Measurements from ENCODE around the gene STAT3. TPM values are rescaled to one million over a fixed set of nuclear protein-coding genes. Genes with fewer than 3 reads are reported as not detected.
"Not testable (repeated sequence)": the region's sequence is repeated elsewhere in the genome, so short reads cannot be mapped to it uniquely, and the experiment has no call there.

Gene STAT3
- total RNA-seq, 1 experiment from 2014 or later: 58.5 TPM

DNA sequence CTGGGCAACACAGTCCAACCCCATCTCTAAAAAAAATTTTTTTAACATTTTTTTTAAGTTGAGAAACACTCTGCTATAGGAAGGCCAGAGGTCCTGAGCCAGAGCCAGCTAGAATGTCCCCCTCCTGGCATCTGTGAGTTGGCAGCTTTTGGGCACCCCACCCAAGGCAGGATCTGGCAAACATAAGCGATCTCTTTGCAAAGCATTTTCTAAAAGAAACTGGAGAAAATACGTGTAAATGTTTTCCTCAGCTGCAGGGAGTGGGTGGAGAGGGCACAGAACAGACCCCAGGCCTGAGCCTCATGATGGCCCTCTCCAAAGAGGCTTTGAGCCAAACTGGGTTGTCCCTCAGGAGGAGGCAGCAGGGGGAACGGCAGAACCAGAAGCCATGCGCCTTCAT is 23.1 kb upstream of the STAT3 start:
- in situ Hi-C loops (cut with HindIII; ENCODE audit: low sequenced_read_pairs): no loop called here
- DNase-seq (ENCODE audit: low spot score): no peak

DNA sequence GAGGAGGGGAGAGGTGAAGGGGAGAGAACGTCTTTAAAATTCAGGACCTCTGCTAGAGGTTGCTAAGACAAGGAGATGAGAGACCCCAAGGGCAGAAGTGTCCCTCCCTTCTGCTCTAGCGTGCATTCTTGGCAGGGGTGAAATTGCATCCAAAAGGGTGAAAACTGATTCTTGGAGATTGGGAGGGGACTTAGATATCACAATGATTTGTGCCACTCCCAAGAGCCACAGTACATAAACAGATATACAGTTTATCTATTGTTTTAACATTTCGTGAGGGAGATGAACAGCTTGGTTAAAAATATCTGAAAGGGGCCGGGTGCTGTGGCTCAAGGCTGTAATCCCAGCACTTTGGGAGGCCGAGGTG is 22.1 kb upstream of the STAT3 start:
- no peak for DNase-seq (ENCODE audit: low spot score)
- in situ Hi-C loops (cut with HindIII; ENCODE audit: low sequenced_read_pairs): no loop called here

DNA sequence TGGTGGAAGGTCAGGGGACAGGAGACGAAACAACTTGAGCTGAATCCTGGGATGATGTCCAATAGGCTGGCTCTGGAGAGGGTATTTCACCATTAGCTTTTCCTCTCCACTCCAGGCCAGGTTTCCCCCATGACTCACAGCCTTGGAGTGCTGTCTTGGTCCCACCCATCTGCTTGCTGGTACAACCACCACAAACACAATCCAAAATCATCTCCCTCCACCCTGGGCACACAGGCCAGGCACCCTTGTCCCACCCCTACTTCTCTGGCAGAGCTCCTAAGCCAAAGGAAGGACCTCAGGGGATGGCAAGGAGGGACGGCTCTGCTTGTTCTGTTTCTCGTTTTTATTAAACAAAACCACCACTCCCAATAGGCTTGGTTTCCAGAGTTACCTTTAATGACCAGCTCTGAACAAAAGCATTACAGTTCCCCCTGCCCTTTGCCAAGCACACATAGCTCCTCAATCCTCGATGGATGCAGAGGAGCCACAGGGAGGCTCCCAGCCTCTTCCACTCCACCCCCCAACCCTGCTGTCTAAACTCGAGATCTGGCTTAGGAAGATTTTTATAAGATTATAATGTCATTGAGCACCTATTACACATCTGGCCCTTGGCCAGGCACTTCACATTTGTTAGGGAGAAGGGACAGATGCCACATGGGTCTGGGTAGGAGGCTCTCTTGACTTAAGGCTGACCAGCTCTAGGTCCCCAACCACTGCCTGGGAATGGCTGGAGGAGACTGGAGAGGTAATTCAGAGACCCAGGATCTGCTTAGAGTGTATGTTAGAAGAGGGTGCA is 21.5 kb upstream of the STAT3 start:
- in situ Hi-C loops (cut with HindIII; ENCODE audit: low sequenced_read_pairs): no loop called here
- no peak for DNase-seq (ENCODE audit: low spot score)

DNA sequence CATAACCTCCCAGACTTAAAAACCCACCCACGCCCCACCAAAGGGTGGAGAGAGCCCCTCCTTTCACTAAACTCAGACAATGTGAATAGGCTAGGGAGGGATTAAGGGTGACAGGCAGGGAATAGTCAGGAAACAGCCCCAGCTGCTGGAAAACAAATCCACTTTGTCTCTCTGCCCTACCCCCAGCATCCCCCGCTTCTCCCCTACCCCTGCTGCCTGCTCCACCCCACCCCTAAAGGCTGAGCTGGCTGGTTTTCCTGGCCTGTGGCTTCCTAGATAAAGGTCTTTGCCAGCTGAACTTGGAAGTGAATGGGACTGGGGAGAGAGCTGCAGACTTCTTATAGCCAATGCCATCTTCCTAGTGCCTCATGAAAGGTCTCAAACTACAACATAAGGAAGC is 19.8 kb upstream of the STAT3 start:
- in situ Hi-C loops (cut with HindIII; ENCODE audit: low sequenced_read_pairs): no loop called here
- DNase-seq (ENCODE audit: low spot score): no peak

DNA sequence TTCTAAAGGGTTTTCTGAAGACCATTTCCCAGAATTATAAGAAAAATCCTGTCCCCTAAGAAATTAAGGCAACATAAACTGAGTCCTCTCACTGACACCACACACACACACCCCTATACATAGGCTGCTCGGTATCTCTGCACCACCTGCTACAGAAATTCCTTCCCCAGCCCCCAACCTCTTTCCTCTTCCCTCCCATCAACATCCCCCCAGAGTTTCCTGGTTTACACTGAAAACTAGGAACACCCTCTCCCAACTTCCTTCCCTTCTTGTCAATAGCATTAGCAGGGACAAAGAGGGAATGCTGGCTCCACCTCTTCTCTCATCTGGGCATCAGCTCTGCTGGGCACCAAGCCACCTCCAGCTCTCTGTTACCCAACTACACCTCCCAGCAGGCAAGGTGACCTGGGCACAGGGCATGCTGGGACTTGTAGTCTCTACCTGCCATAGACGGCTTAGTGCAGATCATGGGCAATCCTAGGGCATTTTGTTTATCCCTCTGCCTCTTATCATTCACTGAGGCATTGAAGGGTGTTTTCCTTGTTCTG is 19.1 kb upstream of the STAT3 start:
- in situ Hi-C loops (cut with HindIII; ENCODE audit: low sequenced_read_pairs): no loop called here
- peak; percentile 93 for DNase-seq (ENCODE audit: low spot score)

DNA sequence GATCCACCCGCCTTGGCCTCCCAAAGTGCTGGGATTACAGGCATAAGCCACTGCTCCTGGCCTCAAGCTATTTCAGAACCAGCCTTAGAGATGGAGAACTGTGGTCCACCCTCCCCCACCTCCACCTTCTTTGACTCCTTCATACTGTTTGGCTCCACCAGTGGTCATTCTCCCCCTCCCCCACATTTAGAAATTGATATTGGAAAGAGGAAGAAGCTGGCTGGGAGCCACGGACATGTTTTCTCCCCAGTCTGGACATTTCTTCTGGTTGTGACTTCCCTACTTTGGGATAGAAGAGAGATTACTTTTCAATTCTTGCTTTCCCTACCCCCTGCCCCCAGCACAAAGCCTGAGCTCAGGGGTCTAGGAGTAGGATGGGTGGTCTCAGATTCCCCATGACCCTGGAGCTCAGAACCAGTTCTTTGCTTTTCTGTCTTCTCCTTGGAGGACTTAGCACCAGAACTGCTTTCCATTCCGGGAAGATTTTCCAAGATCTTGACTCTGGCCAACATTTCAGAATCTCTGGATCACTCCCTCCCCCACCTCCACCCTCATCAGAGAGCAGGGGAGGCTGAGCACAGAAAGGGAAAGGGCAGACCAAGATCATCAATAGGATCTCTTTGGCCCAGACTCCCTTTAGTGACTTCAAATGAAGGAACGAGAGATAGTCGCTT is 18.5 kb upstream of the STAT3 start:
- in situ Hi-C loops (cut with HindIII; ENCODE audit: low sequenced_read_pairs): no loop called here
- no peak for DNase-seq (ENCODE audit: low spot score)

DNA sequence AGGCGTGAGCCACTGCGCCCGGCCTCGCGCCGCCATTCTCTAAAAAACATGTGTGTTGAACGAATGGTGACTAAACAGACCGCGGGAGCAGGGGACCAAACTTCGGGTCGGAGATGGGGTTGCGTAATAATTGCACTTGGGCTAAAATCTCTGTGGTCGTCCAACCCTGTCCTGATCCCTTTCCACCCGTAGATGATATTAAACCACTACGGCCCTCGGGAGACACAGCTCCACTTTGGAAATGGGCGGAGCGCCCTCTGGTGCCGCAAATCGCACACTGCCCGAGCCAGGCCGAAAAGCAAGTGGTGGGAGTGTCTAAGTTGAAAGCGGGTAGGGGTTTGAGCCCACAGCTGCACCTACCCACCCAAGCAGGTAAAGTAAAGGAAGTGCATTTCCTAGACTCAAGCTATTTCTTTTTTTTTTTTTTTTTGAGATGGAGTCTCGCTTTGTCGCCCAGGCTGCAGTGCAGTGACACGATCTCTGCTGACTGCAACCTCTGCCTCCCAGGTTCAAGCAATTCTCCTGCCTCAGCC is 17.8 kb upstream of the STAT3 start:
- in situ Hi-C loops (cut with HindIII; ENCODE audit: low sequenced_read_pairs): no loop called here
- peak; percentile 76 for DNase-seq (ENCODE audit: low spot score)

DNA sequence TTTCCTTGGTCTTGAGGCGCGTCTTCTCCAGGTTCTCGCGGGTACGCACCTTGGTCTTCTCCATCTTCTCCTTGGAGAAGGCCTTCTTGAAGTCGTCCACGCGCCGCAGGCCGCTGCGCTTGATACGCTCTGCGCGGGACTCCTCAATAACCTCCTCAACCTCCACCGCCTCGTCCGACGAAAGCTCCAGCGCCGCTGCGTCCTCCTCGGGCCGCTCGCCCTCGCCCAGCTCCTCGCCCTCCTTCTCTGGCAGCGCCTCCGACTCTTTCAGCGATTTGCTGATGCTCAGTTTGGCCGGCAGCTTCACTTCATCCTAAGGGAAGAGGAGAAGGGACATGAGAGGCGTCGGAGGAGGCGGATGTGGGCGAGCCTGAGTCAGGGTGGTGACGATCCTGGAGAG is 16.8 kb upstream of the STAT3 start:
- in situ Hi-C loops (cut with HindIII; ENCODE audit: low sequenced_read_pairs): no loop called here
- no peak for DNase-seq (ENCODE audit: low spot score)

DNA sequence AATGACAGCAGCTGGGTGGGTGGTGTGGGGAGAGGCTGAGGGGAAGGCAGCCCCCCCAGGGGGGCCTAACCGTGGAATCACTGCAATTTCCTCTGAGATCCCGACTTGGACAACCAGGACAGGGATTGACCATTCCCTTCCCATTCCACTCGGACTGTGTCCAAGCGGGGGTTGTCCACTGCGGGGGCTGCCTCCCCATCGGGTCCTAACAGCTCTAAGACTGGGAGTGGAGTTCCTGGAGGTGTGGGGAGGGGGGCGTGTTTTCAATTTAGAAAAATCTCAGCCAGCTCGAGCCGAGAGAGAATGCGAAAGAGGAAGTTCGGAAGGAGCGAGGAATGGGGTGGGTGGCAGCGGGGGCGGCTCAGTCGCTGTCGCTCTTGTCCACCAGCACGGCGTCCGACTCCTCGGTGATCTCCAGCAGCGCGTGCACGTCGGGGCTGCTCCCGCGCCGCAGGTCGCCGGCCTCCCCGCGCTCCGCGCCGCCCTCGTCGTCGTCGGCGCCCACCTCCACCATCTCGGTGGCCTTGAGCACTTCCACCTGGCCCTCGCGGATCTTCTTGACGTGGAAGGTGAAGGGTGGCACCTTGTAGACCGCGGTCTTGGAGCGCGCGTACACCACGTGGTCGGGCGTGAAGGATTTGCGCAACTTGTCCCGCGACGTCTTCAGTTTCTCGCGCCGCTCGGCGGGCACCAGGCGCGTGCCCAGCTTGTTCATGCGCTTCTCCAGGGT is 16.2 kb upstream of the STAT3 start:
- in situ Hi-C loops (cut with HindIII; ENCODE audit: low sequenced_read_pairs): no loop called here
- DNase-seq (ENCODE audit: low spot score): no peak

DNA sequence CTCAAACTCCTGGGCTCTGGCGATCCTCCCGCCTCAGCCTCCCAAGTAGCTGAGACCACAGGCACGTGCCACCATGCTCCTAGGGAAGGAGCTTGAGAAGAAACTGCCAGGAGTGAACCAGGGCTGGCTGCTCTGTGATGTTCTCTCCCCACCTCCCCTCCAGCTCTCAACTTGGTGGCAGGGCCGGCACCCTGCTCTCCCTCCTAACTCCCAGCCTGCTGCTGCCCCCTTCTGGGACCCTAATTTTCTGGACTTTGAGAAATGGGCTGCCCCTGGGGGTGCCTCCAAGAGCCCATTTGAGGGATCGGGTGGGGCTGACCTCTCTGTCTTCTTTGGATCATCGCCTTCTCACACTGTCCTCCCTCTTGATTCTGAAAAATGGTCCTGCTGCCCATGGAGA is 14.9 kb upstream of the STAT3 start:
- no peak for DNase-seq (ENCODE audit: low spot score)
- in situ Hi-C loops (cut with HindIII; ENCODE audit: low sequenced_read_pairs): no loop called here

DNA sequence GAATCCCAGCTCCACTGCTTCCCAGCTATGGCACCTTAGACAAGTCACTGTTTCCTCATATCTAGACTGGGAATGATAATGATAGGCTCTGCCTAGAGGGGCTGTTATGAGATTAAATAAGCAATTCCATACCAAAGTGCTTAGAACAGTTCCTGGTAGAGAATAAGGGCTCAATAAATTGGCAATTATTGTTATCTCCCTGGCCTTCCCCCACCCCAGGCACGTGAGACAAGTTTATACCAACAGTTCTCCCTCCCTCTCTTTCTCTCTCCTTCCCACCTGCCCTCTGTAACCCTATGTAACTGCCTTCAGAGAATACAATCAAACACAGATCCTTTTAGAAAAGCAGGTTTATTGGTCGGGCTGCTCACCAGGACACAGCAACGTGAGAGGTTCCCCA is 13.9 kb upstream of the STAT3 start:
- in situ Hi-C loops (cut with HindIII; ENCODE audit: low sequenced_read_pairs): no loop called here
- DNase-seq (ENCODE audit: low spot score): no peak

DNA sequence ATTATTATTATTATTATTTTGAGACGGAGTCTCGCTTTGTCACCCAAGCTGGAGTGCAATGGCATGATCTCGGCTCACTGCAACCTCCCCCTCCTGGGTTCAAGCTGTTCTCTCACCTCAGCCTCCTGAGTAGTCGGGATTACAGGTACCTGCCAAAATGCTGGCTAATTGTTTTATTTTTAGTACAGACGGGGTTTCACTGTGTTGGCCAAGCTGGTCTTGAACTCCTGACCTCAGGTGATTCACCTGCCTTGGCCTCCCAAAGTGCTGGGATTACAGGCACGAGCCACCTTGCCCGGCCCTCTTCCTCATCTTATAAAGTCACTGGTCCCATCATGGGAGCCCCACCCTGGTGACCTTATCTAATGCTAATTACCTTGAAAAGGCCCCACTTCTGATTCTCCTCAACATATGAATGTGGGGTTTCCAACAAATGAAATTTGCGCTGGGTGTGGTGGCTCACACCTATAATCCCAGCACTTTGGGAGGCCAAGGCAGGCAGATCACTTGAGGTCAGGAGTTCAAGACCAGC is 12.7 kb upstream of the STAT3 start:
- in situ Hi-C loops (cut with HindIII; ENCODE audit: low sequenced_read_pairs): not testable (repeated sequence)

DNA sequence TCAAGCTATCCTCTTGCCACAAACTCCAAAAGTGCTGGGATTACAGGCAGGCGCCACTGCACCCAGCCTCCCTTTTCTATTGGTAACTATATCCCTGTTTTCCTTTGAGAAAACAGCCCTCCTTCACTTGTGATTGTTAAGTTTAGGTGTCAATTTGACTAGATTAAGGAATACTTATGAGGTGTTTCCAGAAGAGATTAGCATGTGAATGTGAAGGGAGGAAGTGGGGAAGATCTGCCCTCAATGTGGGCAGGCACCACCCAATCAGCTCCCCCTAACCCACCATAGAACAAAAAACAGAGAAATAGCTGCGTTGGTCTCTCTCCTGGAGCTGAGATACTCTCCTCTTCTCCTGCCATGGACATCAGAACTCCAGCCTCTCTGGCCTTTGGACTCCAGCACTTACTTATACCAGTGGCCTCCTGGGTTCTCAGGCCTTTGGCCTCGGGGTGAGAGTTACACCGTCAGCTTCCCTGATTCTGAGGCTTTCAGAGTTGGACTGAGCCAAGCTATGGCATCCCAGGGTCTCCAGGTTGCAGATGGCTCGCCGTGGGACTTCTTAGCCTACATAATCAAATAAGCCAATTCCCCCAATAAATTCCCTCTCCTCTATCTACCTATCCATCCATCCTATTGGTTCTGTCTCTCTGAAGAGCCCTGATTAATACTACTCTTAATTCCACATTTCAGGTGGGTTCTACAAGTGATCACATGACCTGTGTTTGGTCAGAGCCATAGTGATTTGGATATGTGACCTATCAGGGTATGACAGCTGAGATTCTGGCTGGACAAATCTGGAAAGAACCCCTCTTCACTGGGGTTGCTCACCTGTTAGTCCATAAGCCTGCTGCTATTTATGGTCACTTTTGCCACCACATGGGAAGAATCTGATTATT is 12.0 kb upstream of the STAT3 start:
- in situ Hi-C loops (cut with HindIII; ENCODE audit: low sequenced_read_pairs): no loop called here
- peak; percentile 40 for DNase-seq (ENCODE audit: low spot score)

More for the DNA sequence above, 12.7 kb upstream of the STAT3 start:
- not testable (repeated sequence) for DNase-seq (ENCODE audit: low spot score)

DNA sequence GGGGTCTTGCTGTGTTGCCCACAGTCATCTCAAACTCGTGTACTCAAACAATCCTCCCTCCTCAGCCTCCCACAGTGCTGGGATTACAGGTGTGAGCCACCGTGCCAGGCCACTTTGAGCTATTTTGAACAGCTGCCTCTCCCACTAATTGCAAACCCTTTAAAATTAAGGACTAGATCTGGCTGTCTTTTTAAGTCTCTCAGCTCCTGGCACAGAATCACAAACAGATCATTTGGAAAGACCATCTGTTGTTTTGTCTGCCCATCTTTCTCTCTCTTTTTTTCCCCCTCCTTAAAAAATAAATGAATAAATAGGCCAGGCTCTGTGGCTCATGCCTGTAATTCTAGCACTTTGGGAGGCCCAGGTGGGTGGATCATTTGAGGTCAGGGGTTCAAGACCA is 10.9 kb upstream of the STAT3 start:
- DNase-seq (ENCODE audit: low spot score): peak; percentile 90
- in situ Hi-C loops (cut with HindIII; ENCODE audit: low sequenced_read_pairs): no loop called here

DNA sequence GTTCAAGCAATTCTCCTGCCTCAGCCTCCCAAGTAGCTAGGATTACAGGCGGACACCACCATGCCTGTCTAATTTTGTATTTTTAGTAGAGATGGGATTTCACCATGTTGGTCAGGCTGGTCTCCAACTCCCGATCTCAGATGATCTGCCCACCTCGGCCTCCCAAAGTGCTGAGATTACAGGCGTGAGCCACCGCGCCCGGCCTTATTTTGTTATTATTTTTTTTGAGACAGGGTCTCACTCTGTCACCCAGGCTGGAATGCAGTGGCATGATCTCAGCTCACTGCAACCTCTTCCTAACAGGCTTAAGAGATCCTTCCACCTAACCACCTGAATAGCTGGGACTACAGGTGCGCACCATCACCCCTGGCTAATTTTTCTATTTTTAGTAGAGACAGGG is 7.4 kb upstream of the STAT3 start:
- in situ Hi-C loops (cut with HindIII; ENCODE audit: low sequenced_read_pairs): not testable (repeated sequence)

DNA sequence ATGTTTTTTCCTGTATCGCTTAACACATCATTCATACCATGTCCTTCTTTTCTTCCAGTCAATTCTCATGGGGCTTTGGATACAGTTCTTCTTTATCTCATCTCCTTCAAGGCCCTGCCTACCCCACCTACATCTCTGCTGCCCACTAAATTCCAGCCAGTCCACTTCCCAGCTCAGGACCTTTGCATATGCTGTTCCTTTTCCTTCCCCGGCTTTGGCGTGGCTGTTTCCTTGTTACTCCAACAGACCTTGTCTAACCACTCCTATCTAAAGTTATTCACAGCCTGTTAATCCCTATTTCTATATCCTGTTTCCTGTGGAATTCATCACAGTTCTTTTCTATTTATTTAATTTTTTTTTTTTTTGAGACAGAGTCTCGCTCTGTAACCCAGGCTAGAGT is 6.6 kb upstream of the STAT3 start:
- in situ Hi-C loops (cut with HindIII; ENCODE audit: low sequenced_read_pairs): no loop called here
- no peak for DNase-seq (ENCODE audit: low spot score)

More for the DNA sequence above, 7.4 kb upstream of the STAT3 start:
- DNase-seq (ENCODE audit: low spot score): not testable (repeated sequence)

DNA sequence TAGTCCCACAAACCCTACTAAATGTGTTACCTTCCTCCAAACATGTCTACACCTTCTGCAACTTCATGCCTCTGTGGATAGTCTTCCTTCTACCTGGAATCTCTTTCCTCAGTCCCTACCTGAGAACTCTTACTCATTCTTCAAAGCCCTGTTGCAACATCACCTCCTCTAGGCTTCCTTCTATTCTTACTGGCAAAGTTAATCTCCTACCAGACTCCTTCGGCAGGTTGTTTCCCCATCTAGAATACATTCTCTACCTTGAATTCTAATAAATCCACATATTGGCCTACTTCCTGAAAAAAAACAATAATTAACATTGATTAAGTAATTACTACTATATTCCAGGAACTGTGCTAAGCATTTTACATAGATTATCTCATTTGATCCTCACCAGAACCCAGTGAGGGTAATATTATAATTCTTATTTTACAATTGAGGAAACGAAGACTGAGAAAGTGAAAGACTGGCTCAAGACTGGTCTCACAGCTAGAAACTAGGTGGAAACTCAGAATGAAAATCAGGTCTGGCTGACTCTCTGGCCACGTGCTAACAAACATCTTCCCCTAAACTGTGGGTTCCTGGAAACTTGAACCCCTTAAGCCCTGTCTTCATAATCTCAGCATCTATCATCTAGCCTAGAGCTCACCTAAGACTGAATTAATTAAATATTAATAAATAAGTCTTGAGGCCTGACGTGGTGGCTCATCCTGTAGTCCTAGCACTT is 4.6 kb upstream of the STAT3 start:
- in situ Hi-C loops (cut with HindIII; ENCODE audit: low sequenced_read_pairs): no loop called here

DNA sequence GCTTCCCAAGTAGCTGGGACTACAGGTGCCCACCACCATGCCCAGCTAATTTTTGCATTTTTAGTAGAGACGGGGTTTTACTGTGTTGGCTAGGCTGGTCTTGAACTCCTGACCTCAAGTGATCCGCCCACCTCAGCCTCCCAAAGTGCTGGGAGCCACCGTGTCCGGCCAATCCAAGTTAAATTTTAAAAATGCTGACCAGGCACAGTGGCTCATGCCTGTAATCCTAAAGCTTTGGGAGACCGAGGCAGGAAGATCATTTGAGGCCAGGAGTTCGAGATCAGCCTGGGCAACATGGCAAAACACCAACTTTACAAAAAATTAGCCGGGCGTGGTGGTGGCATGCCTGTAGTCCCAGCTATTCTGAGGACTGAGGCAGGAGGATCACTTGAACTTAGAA is 3.2 kb upstream of the STAT3 start:
- in situ Hi-C loops (cut with HindIII; ENCODE audit: low sequenced_read_pairs); DNase-seq (ENCODE audit: low spot score): not testable (repeated sequence)

More for the DNA sequence above, 4.6 kb upstream of the STAT3 start:
- DNase-seq (ENCODE audit: low spot score): no peak
